ENCODE measurements around the gene CAPZA1. TPM values are rescaled to one million over a fixed set of nuclear protein-coding genes. Genes with fewer than 3 reads are reported as not detected.

CAPZA1 gene
- total RNA-seq, 1 donor from 2014 or later: 121 TPM

DNA sequence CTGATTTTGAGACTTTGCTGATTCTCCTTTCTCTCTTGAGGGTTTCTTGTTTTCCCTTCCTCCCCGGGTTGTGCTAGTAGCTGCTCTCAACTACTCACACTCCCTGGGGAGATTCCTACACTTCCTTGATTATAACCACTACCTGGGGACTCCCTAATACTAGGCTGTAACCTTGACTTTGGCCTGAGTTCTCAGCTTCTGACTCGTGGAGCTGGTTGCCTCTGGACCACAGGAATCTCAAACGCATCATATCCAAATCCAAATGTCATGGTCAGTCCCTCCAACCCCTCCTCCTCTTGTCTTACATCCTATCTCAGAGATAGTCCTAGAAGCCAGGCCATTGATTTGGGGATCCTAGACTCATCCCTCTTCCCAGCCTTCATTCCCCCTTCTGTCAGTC lies 66.8 kb downstream of the CAPZA1 start:
- H3K27ac Mint-ChIP-seq (ENCODE audit: unreplicated experiment): no peak overlapping the region
- peaks cover 8% of the 10 kb centered on the region for H3K36me3 Mint-ChIP-seq (ENCODE audit: low read depth)
- H3K27me3 Mint-ChIP-seq (ENCODE audit: low read depth): no peaks in the 10 kb centered on the region
- peaks cover 3% of the 10 kb centered on the region for H3K4me1 Mint-ChIP-seq (ENCODE audit: low read depth)
- no peaks in the 10 kb centered on the region for H3K9me3 Mint-ChIP-seq (ENCODE audit: low read depth)
- TF ChIP-seq, protein P1, sequence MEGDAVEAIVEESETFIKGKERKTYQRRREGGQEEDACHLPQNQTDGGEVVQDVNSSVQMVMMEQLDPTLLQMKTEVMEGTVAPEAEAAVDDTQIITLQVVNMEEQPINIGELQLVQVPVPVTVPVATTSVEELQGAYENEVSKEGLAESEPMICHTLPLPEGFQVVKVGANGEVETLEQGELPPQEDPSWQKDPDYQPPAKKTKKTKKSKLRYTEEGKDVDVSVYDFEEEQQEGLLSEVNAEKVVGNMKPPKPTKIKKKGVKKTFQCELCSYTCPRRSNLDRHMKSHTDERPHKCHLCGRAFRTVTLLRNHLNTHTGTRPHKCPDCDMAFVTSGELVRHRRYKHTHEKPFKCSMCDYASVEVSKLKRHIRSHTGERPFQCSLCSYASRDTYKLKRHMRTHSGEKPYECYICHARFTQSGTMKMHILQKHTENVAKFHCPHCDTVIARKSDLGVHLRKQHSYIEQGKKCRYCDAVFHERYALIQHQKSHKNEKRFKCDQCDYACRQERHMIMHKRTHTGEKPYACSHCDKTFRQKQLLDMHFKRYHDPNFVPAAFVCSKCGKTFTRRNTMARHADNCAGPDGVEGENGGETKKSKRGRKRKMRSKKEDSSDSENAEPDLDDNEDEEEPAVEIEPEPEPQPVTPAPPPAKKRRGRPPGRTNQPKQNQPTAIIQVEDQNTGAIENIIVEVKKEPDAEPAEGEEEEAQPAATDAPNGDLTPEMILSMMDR (IDR thresholded peaks at IDR 0.05): no peak
- no peak for DNase-seq (ENCODE audit: low spot score)
- H3K4me3 Mint-ChIP-seq (ENCODE audit: unreplicated experiment): no peak overlapping the region

DNA sequence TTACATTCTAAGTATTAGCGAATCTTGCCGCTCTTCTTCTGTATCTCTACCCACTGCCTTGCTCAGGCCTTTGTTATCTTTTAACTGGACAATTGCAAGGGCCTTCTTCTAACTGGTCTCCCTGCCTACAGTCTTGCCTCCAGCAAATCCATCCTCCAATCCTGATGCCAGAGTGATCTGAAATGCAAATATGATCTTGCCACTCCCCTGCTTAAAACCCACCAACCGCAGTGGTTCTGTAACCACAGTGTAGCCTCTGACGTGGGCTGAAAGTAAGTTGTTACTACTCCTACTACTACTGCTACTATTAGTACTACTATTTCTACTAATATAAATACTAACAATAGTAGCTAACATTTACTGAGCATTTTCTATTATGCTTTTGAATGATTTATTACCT lies 67.2 kb downstream of the CAPZA1 start:
- no peak for DNase-seq (ENCODE audit: low spot score)
- TF ChIP-seq, protein P1 (IDR thresholded peaks at IDR 0.05): no peak
- H3K4me1 Mint-ChIP-seq (ENCODE audit: low read depth): peaks cover 3% of the 10 kb centered on the region
- H3K27me3 Mint-ChIP-seq (ENCODE audit: low read depth): no peaks in the 10 kb centered on the region
- H3K9me3 Mint-ChIP-seq (ENCODE audit: low read depth): no peaks in the 10 kb centered on the region
- peaks cover 11% of the 10 kb centered on the region for H3K36me3 Mint-ChIP-seq (ENCODE audit: low read depth)
- no peak overlapping the region for H3K27ac Mint-ChIP-seq (ENCODE audit: unreplicated experiment)
- no peak overlapping the region for H3K4me3 Mint-ChIP-seq (ENCODE audit: unreplicated experiment)

DNA sequence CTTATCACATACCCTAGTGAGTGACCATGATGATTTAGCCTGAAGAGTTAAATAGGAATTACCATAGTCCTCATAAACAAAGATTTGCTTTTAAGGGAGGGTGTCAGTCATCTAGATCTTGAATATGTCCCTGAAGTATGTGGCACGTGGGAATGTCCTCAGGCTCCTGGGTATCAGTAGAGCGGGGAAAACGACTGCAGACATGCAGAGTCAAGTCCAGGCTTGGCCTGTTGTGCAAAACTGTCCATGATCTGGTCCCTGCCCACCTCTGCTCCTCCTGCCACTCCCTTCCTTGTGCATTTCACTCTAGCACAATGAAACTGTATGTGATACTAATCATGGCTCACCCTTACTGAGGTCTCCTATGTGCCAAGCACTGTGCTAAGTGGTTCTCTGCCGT lies 67.7 kb downstream of the CAPZA1 start:
- DNase-seq (ENCODE audit: low spot score): no peak
- Mint-ChIP-seq H3K27me3 (ENCODE audit: low read depth) (no peaks in the 10 kb centered on the region), H3K4me3 (ENCODE audit: unreplicated experiment) (no peak overlapping the region), H3K27ac (ENCODE audit: unreplicated experiment) (no peak overlapping the region), H3K36me3 (ENCODE audit: low read depth) (peaks cover 14% of the 10 kb centered on the region), H3K9me3 (ENCODE audit: low read depth) (no peaks in the 10 kb centered on the region), H3K4me1 (ENCODE audit: low read depth) (peaks cover 3% of the 10 kb centered on the region)
- TF ChIP-seq, protein P1 (IDR thresholded peaks at IDR 0.05): no peak

DNA sequence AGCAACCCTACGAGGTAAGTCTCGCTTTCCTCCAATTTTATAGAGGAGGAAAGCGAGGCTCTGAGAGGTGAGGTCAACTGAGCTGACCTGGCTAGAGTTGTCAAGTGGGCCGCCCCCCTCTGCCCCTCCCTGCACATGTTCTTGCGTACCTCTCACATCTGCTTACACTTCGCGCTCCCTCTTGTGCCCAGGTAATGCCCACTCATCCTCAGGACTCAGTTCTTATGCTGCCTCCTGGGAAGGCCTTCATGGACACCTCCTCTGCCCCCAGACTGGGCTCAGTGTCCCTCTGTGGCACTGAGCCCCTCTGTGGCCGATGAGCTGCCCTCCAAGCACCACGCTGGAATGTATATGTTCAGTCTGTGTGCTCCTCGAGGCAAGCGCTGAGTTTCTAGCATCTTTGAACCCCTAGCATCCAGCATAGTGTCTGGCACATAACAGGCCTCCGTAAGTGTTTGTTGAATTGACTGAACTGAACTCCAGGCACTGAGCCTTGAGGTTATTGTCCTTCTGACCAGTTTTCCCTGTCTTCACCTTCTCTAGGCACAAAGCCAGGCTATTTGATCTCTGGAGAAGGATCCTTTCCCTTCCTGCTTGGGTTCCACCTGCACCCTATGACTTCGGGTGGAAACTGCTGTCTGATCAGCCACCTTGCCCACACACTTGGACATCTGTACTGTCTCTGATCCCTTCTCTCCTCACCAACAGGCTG lies 68.3 kb downstream of the CAPZA1 start:
- no peaks in the 10 kb centered on the region for H3K9me3 Mint-ChIP-seq (ENCODE audit: low read depth)
- no peak for DNase-seq (ENCODE audit: low spot score)
- peaks cover 17% of the 10 kb centered on the region for H3K36me3 Mint-ChIP-seq (ENCODE audit: low read depth)
- no peak overlapping the region for H3K27ac Mint-ChIP-seq (ENCODE audit: unreplicated experiment)
- no peak overlapping the region for H3K4me3 Mint-ChIP-seq (ENCODE audit: unreplicated experiment)
- H3K4me1 Mint-ChIP-seq (ENCODE audit: low read depth): peaks cover 3% of the 10 kb centered on the region
- TF ChIP-seq, protein P1 (IDR thresholded peaks at IDR 0.05): no peak
- no peaks in the 10 kb centered on the region for H3K27me3 Mint-ChIP-seq (ENCODE audit: low read depth)

DNA sequence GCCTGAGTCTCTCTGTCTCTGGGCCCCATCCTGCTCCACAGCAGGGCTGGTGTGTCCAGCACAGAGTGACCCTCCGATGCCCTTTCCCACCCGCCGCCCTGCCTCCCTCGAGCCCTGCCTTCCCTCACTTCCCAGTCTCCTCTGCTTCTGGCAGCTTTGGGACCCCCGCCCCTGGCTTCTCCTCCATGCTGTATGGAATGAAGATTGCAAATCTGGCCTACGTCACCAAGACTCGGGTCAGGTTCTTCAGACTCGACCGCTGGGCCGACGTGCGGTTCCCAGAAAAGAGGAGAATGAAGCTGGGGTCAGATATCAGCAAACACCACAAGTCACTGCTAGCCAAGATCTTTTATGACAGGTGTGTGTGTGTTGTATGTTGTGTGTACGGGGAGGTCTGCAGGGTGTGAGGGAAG lies 69.2 kb downstream of the CAPZA1 start:
- TF ChIP-seq, protein P1 (IDR thresholded peaks at IDR 0.05): no peak
- no peak for DNase-seq (ENCODE audit: low spot score)
- no peaks in the 10 kb centered on the region for H3K27me3 Mint-ChIP-seq (ENCODE audit: low read depth)
- no peak overlapping the region for H3K27ac Mint-ChIP-seq (ENCODE audit: unreplicated experiment)
- no peaks in the 10 kb centered on the region for H3K4me1 Mint-ChIP-seq (ENCODE audit: low read depth)
- H3K4me3 Mint-ChIP-seq (ENCODE audit: unreplicated experiment): no peak overlapping the region
- no peaks in the 10 kb centered on the region for H3K9me3 Mint-ChIP-seq (ENCODE audit: low read depth)
- H3K36me3 Mint-ChIP-seq (ENCODE audit: low read depth): peaks cover 20% of the 10 kb centered on the region

Data from chondrocyte (in vitro differentiated cells).